Vagina (tissue), 2 donors: ENCODE data around the gene BCL3.

Source experiments
- POLR2A ChIP-seq, 2 donors: fragments of 450-650 bp; IDR thresholded peaks; one replicate each; pipeline ENCODE4 v1.6.1; 2017; ENCODE audit warnings: antibody characterized with exemption in 2 of 2, mild to moderate bottlenecking in 2 of 2, moderate library complexity in 2 of 2
- POLR2AphosphoS5 ChIP-seq, 2 donors: sonication (generic); formaldehyde crosslinking; IDR thresholded peaks; one replicate each; pipeline ENCODE4 v1.9.0; 2017; ENCODE audit warnings: antibody characterized with exemption in 2 of 2, mild to moderate bottlenecking in 2 of 2, low read depth in 1 of 2; ENCODE audit not compliant: insufficient read depth in 1 of 2
- TF ChIP-seq, protein P1 (sequence below), 3 experiments: fragments of 450-650 bp in 2 of 3; fragments of 200-600 bp in 1 of 3; sonication (generic) in 1 of 3; IDR thresholded peaks; one replicate each; pipeline ENCODE4 v1.5.1; 2017 to 2019; ENCODE audit warnings: antibody characterized with exemption in 3 of 3, mild to moderate bottlenecking in 2 of 3, moderate library complexity in 2 of 3

GRCh38 chr19:44748426-44749254 lies at the start of gene BCL3:
- TF ChIP-seq, protein P1, sequence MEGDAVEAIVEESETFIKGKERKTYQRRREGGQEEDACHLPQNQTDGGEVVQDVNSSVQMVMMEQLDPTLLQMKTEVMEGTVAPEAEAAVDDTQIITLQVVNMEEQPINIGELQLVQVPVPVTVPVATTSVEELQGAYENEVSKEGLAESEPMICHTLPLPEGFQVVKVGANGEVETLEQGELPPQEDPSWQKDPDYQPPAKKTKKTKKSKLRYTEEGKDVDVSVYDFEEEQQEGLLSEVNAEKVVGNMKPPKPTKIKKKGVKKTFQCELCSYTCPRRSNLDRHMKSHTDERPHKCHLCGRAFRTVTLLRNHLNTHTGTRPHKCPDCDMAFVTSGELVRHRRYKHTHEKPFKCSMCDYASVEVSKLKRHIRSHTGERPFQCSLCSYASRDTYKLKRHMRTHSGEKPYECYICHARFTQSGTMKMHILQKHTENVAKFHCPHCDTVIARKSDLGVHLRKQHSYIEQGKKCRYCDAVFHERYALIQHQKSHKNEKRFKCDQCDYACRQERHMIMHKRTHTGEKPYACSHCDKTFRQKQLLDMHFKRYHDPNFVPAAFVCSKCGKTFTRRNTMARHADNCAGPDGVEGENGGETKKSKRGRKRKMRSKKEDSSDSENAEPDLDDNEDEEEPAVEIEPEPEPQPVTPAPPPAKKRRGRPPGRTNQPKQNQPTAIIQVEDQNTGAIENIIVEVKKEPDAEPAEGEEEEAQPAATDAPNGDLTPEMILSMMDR (IDR thresholded peaks at IDR 0.05): no peak
- TF ChIP-seq POLR2A (IDR thresholded peaks at IDR 0.05): peak in 1 of 2 donors; percentile 23
- TF ChIP-seq POLR2AphosphoS5 (IDR thresholded peaks at IDR 0.05; ENCODE audit: insufficient read depth in 1 of 2, low read depth in 1 of 2): no peak
